IPS DF 19.7 (cell line): ENCODE measurements around the gene FAM110A.
"Not testable (repeated sequence)": the region's sequence is repeated elsewhere in the genome, so short reads cannot be mapped to it uniquely, and the experiment has no call there.

Experiments
- DNase-seq: peaks from one replicate; pipeline ENCODE4 v3.0.0-alpha.2; 2013; ENCODE audit warnings: low read depth, low spot score

FAM110A gene

GRCh38 chr20:873875-874607 is 40.5 kb downstream of the FAM110A start:
- DNase-seq, result no peak

- no peak for DNase-seq
Observed at GRCh38 chr20:875115-875514, 41.6 kb downstream of the FAM110A start.

DNA sequence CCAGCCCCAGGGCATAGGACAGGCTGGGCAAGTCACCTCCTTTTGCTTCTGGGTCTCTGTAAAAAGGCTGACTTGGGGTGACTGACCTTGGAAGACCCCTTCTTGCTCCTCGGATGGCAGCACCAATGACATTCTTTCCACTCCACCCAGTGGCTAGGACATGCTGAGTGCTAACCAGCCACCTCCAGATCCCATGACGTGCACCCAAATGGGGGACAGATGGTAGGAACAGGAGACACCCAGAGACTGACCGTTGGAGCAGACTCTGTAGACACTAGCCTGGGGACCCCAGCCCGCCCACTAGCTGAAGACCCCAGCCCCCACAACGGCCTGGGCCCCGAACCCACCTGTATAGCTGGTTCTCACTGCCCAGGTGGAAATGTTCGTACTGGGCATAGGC is 44.3 kb downstream of the FAM110A start:
- no peak for DNase-seq

DNA sequence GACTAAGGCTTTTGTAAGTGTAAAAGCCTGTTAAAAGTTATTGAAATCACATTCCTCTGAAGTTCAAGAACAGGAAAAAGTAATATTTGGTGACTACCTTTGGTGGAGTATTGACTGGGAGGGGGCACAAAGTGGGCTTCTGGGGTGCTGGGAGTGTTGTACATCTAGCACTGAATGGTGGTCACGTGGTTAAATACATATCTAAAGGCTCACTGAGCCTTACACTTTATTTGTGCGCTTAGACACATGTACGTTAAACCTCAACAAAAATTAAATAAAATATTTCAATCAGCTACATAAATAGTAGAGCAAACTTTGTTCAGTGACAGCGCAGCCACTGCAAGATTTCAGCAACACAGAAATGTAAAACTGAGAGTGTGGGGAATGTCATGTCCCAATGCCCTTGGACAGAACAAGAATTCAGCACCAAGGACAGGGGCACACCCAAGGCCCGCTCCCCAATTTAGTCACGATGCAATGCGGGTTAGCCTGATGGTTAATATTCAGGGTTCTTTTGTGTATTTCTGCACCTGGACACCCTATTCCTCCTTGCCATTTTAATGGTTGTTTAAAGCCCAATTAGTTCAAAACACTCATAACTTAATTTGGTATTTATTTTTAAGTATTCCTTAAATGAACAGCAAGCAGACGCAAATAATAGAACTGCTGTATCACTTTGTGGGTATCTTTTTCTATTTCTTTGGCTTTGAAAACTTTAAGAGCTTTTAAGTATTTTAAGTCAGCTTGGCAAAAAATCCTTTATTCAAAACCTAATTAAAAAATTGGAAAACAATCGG is 45.2 kb downstream of the FAM110A start:
- DNase-seq, result no peak

- no peak for DNase-seq
Observed at GRCh38 chr20:879626-880025, 46.1 kb downstream of the FAM110A start.

DNA sequence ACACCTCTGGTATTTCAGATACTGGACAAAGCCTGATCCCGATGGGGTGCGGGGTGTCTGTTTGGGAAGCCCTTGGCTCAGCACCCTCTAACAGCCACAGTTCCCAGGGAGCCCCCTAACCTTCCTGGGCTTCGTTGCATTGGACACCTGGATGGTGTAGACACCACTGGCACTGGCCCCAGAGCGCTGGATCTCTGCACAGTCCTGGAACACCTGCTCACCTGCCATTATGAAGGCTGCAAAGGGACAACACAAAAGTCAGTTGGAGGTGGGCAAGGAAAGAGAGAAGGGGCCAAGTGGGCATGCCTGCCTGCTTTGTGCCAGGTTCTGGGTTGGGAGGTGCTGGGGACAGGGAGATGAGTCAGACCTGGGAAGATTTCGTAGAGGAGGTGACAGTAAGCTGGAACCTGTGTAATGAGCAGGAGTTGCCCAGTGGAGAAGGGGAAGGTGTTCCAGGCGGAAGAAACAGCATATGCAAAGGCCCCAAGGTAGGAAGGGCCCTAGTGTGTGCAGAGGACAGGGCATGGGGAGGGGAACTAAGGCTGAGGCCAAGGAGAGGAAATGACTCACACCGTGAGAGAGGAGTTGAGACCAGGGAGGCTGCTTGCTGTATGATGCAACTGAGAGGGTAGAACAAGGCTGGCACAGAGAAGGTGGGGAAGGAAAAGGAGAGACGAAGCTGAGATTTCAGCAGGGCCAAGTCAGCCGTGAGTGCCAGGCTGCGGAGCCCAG is 47.7 kb downstream of the FAM110A start:
- no peak for DNase-seq

DNA sequence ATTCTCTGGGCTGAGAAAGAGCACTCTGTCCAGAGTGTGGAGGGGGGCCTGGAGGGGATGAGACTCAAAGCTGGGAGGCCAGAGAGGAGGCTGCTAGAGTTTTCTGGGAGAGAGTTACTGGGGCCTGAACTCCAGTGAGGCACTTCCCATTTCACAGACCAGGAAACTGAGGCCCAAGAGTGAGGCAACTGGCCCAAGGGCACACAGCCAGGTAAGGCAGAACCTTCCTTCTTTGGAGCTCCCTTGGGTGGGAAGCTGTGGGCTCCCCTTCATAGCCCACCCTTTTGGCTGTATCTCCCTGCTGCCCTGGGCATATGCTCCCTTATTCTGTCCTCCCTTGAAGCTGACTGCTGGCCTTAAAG is 48.2 kb downstream of the FAM110A start:
- no peak for DNase-seq

DNA sequence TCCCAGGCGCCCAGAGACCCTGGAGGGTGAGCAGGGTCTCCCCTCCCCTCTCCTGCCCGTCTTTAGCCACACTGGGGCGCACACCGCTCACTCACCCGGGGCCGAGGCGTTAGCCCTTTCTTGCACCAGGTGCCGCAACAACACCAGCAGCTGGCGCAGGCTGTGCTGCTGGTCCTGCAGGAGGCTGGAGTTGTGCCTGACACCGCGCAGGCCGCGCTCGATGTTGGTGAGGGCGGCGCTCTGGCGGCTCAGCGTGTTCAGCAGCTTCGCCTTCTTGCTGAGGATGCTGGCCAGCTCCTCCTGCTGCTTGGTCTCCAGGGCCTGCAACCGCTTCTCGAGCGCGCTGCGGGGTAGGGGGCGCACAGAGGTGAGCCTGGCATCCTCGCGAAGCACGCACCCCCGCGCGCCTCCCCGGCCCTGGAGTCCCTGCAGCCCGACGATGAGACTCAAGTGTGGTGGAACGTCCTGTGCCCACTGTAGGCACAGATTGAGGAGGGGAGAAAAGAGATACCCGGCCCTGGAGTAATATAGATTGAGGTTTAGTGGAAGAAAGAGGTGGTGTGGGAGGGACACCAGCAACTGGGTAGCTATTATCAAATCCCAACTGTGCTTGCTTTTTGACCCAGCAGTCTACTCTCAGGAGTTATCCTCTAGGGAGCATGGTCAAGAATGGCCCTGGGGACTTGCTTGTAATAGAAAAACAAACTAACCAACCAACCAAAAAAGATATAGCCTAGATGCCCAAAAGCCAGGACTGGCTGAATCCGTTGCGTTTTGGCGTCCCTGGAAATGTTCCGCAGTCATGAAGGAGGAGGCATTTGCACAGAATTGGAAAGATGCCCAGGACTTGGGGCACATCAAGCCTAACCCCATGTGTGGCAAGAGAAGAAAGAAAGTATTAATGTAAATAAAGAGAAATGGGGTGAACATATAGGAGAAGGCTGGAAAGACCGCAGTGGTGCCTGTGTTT is 51.8 kb downstream of the FAM110A start:
- DNase-seq, result peak; percentile 79

DNA sequence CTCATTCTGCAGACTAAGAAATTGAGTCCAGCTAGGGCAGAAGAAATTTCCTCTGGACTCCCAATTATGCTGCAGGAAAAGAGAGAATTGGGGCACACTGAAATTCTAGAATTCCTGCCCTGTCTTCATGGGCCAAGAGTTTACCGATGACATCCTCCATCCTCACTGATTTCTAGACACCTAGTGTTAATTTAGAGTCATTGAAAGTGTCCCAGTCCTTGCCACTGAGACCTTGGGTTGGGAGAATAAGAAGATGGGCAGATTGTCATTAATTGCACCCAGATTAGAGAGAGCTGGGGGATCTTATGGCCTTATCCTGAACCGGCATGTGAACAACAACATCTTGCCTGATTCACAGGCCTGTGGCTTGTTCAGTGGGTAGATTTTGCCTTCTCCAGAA is 53.6 kb downstream of the FAM110A start:
- DNase-seq, result no peak

- no peak for DNase-seq
Observed at GRCh38 chr20:888057-888456, 54.5 kb downstream of the FAM110A start.

GRCh38 chr20:889106-889505 is 55.6 kb downstream of the FAM110A start:
- no peak for DNase-seq

- DNase-seq, result no peak
Observed at GRCh38 chr20:889932-890463, 56.5 kb downstream of the FAM110A start.

- no peak for DNase-seq
Observed at GRCh38 chr20:890666-891057, 57.1 kb downstream of the FAM110A start.

DNA sequence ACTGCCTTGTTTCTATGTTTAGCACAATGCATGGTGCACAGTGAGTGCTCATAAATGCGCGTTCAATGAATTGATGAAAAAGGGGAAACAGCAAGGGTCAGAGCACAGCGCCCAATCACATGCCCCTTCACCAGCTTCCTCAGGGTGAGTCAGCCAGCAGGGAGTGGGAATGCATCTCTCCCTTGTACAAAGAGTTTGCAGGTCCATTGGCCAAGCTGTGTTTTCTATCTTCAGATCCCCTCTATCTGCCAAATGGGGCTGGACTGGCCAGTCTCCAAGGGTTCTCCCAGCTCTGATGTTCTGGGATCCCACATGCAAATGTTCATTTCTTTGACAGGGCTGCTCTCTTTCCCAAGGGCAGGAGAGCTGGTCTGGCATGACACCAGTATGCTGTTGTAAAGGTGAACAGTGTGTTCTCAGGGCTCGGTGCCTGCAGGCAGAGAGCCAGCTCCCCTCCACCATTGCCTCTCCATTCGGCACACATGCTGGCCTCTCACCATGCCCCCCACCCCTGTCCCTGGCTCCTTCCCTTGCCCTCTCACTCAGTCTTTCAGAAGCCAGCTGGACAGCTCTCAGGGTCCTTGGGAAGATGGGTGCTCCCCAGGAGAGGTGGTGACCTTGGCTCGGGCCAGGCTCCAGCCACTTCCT is 57.7 kb downstream of the FAM110A start:
- no peak for DNase-seq

GRCh38 chr20:891706-892080 is 58.2 kb downstream of the FAM110A start:
- DNase-seq, result no peak

- not testable (repeated sequence) for DNase-seq
Observed at GRCh38 chr20:892371-892770, 58.9 kb downstream of the FAM110A start.
